HCT116 (cell line): ENCODE data around the gene PLK5. TPM values are rescaled to one million over a fixed set of nuclear protein-coding genes. Genes with fewer than 3 reads are reported as not detected.

Source experiments
- ATAC-seq: fragments of 200-7000 bp; cut with Tn5 transposase; 2 replicates; pipeline ENCODE4 v1.9.1; 2020; ENCODE audit warnings: mild to moderate bottlenecking, moderate library complexity
- BruUV-seq: library from RNA; stranded (reverse); fragments of 400-500 nt; replicated peaks from 2 replicates; lab custom pipeline; 2021; lab: Mats Ljungman, UMichigan
- CTCF ChIA-PET: fragments of 300-600 bp; sonication (Branson Sonifier 250); formaldehyde crosslinking; loops from one replicate; lab custom pipeline; 2021; ENCODE audit warnings: antibody characterized with exemption; lab: Charles Lee
- POLR2A ChIA-PET: fragments of 300-600, 350-600 bp; sonication (Branson Sonifier 250); formaldehyde crosslinking; loops from one replicate; lab custom pipeline; 2021; ENCODE audit warnings: antibody characterized with exemption; lab: Charles Lee
- RAD21 ChIA-PET, 2 experiments: fragments of 300-600 bp; sonication (Branson Sonifier 250); formaldehyde crosslinking; loops; one replicate each; lab custom pipeline; 2023; ENCODE audit warnings: low total read pairs in 2 of 2; ENCODE audit not compliant: uncharacterized antibody in 2 of 2, unreplicated experiment in 2 of 2, low non-redundant PET in 1 of 2; lab: Charles Lee
- DNase-seq: peaks from one replicate; pipeline ENCODE4 v3.0.0-alpha.2; 2010; ENCODE audit warnings: low read depth, low spot score
- H2AFZ ChIP-seq: fragments of 200-600 bp; shearing (Covaris generic), sonication (generic); 2 replicates; pipeline ENCODE4 v1.6.1; 2017; ENCODE audit warnings: low read depth, mixed run types, mixed read lengths, antibody characterized with exemption, low read length; ENCODE audit not compliant: poor library complexity, severe bottlenecking
- H3K27ac ChIP-seq: 2 replicates; pipeline ENCODE4 v1.5.1; 2012; ENCODE audit warnings: low read depth, low read length
- H3K27me3 ChIP-seq: fragments of 200-600 bp; sonication (generic); 2 replicates; pipeline ENCODE4 v1.6.1; 2016; ENCODE audit warnings: mixed run types, low read length, mixed read lengths; ENCODE audit not compliant: insufficient read depth
- H3K36me3 ChIP-seq, 2 experiments: fragments of 200-500 bp in 1 of 2; fragments of 200-600 bp in 1 of 2; sonication (Bioruptor generic) in 1 of 2; sonication (generic) in 1 of 2; 2 replicates each; pipeline versions ENCODE4 v1.5.1 to v1.6.1; 2014 to 2016; ENCODE audit warnings: low read length in 2 of 2, inconsistent platforms in 1 of 2, mixed read lengths in 1 of 2, mixed run types in 1 of 2; ENCODE audit not compliant: insufficient read depth in 2 of 2, control insufficient read depth in 1 of 2
- H3K4me1 ChIP-seq, 2 experiments: fragments of 200-600 bp in 1 of 2; sonication (generic) in 1 of 2; 2 replicates each; pipeline versions ENCODE4 v1.5.1 to v1.6.1; 2012 to 2017; ENCODE audit warnings: low read length in 2 of 2, inconsistent platforms in 1 of 2, mild to moderate bottlenecking in 1 of 2, mixed read lengths in 1 of 2, mixed run types in 1 of 2, moderate library complexity in 1 of 2; ENCODE audit not compliant: insufficient read depth in 2 of 2, control insufficient read depth in 1 of 2
- H3K4me2 ChIP-seq: fragments of 200-600 bp; sonication (generic); 2 replicates; pipeline ENCODE4 v1.6.1; 2017; ENCODE audit warnings: mixed run types, low read length, mixed read lengths
- H3K4me3 ChIP-seq, 2 experiments: fragments of 200-600 bp in 1 of 2; sonication (generic) in 1 of 2; replicated peaks in 1 of 2; 2 replicates each; pipeline ENCODE4 v1.5.1; 2011 to 2016; ENCODE audit warnings: low read length in 2 of 2, control low read depth in 1 of 2, low read depth in 1 of 2, mild to moderate bottlenecking in 1 of 2, mixed read lengths in 1 of 2, mixed run types in 1 of 2
- H3K79me2 ChIP-seq: fragments of 200-600 bp; sonication (generic); 2 replicates; pipeline ENCODE4 v1.6.1; 2017; ENCODE audit warnings: mild to moderate bottlenecking, mixed run types, low read length, moderate library complexity, mixed read lengths; ENCODE audit not compliant: insufficient read depth
- H3K9ac ChIP-seq: fragments of 200-600 bp; sonication (generic); 2 replicates; pipeline ENCODE4 v1.6.1; 2016; ENCODE audit warnings: low read length, mixed read lengths
- H3K9me2 ChIP-seq: fragments of 200-600 bp; sonication (generic), shearing (Covaris generic); 2 replicates; pipeline ENCODE4 v1.6.1; 2017; ENCODE audit warnings: mixed run types, mild to moderate bottlenecking, moderate library complexity; ENCODE audit not compliant: insufficient read depth
- H3K9me3 ChIP-seq, 2 experiments: fragments of 200-500 bp in 1 of 2; fragments of 200-600 bp in 1 of 2; sonication (Bioruptor generic) in 1 of 2; sonication (generic) in 1 of 2; 2 replicates each; pipeline ENCODE4 v1.6.1; 2014 to 2017; ENCODE audit warnings: low read length in 2 of 2, mixed read lengths in 2 of 2, inconsistent platforms in 1 of 2, low read depth in 1 of 2, mild to moderate bottlenecking in 1 of 2, mixed run types in 1 of 2, moderate library complexity in 1 of 2; ENCODE audit not compliant: control insufficient read depth in 1 of 2, insufficient read depth in 1 of 2
- H4K20me1 ChIP-seq: fragments of 200-600 bp; sonication (generic), shearing (Covaris generic); 2 replicates; pipeline ENCODE4 v1.6.1; 2017; ENCODE audit warnings: mixed run types, mild to moderate bottlenecking, moderate library complexity; ENCODE audit not compliant: insufficient read depth
- CBX3 ChIP-seq: IDR thresholded peaks from 2 replicates; pipeline ENCODE4 v1.6.1; 2012; ENCODE audit warnings: low read depth
- CEBPB ChIP-seq: IDR thresholded peaks from 2 replicates; pipeline ENCODE4 v1.6.1; 2012; ENCODE audit warnings: low read depth
- EGR1 ChIP-seq: IDR thresholded peaks from 2 replicates; pipeline ENCODE4 v1.6.1; 2012; ENCODE audit warnings: low read depth
- ELF1 ChIP-seq: IDR thresholded peaks from 2 replicates; pipeline ENCODE4 v1.6.1; 2012; ENCODE audit warnings: low read depth, borderline replicate concordance
- EZH2 ChIP-seq: fragments of 200-600 bp; sonication (generic); IDR thresholded peaks from 2 replicates; pipeline ENCODE4 v1.6.1; 2017; ENCODE audit warnings: antibody characterized with exemption, mixed run types
- EZH2phosphoT487 ChIP-seq: fragments of 200-600 bp; IDR thresholded peaks from 2 replicates; pipeline ENCODE4 v1.6.1; 2018; ENCODE audit warnings: antibody characterized with exemption, borderline replicate concordance
- JUND ChIP-seq: IDR thresholded peaks from 2 replicates; pipeline ENCODE4 v1.6.1; 2012
- POLR2A ChIP-seq: IDR thresholded peaks from 2 replicates; pipeline ENCODE4 v1.7.0; 2011; ENCODE audit warnings: borderline replicate concordance; ENCODE audit not compliant: insufficient read depth, insufficient read length; ENCODE audit errors: extremely low read depth
- POLR2AphosphoS5 ChIP-seq: IDR thresholded peaks from 2 replicates; pipeline ENCODE4 v1.6.1; 2011; ENCODE audit warnings: mild to moderate bottlenecking, low read depth, low read length, moderate library complexity
- RAD21 ChIP-seq: IDR thresholded peaks from 2 replicates; pipeline ENCODE4 v1.6.1; 2012; ENCODE audit warnings: low read depth, mild to moderate bottlenecking
- SP1 ChIP-seq: IDR thresholded peaks from 2 replicates; pipeline ENCODE4 v1.6.1; 2012; ENCODE audit warnings: low read depth
- SRF ChIP-seq: IDR thresholded peaks from 2 replicates; pipeline ENCODE4 v1.6.1; 2012; ENCODE audit warnings: low read depth
- TCF7L2 ChIP-seq: IDR thresholded peaks from 2 replicates; pipeline ENCODE4 v1.7.0; 2011; ENCODE audit warnings: borderline replicate concordance, inconsistent platforms; ENCODE audit not compliant: insufficient read depth, insufficient read length; ENCODE audit errors: extremely low read depth
- YY1 ChIP-seq: IDR thresholded peaks from 2 replicates; pipeline ENCODE4 v1.6.1; 2011; ENCODE audit warnings: low read length, low read depth, moderate library complexity, mild to moderate bottlenecking; ENCODE audit not compliant: insufficient replicate concordance; ENCODE audit errors: extremely low read depth
- ZNF274 ChIP-seq: fragments of 200-500 bp; sonication (Bioruptor generic); IDR thresholded peaks from 2 replicates; pipeline ENCODE4 v1.6.1; 2014; ENCODE audit warnings: mild to moderate bottlenecking, low read depth, low read length, inconsistent platforms
- intact Hi-C: fragments of 100-400 bp; cut with micrococcal nuclease; formaldehyde crosslinking; loops from 2 replicates; pipeline ENCODE4 v1.10.0; 2022
- total RNA-seq: library from RNA; stranded (reverse); gene quantifications from one replicate; pipeline ENCODE4 v1.2.1, GENCODE V29; 2021; ENCODE audit not compliant: unreplicated experiment
- TF ChIP-seq, protein P1 (sequence below): IDR thresholded peaks from 2 replicates; pipeline ENCODE4 v1.6.1; 2012; ENCODE audit warnings: low read depth
- TF ChIP-seq, protein P2 (sequence below), 3 experiments: fragments of 200-600 bp in 1 of 3; sonication (generic) in 1 of 3; IDR thresholded peaks in 2 of 3; conservative IDR thresholded peaks in 1 of 3; 2 replicates each; pipeline ENCODE4 v1.5.1; 2012 to 2017; ENCODE audit warnings: low read depth in 2 of 3, low read length in 2 of 3, antibody characterized with exemption in 1 of 3, borderline replicate concordance in 1 of 3, control low read depth in 1 of 3, mild to moderate bottlenecking in 1 of 3, mixed read lengths in 1 of 3, mixed run types in 1 of 3, moderate library complexity in 1 of 3; ENCODE audit not compliant: insufficient read depth in 1 of 3
- TF ChIP-seq, protein P3 (sequence below): IDR thresholded peaks from 2 replicates; pipeline ENCODE4 v1.6.1; 2011; ENCODE audit warnings: mild to moderate bottlenecking, low read length, moderate library complexity; ENCODE audit not compliant: insufficient replicate concordance; ENCODE audit errors: extremely low read depth
- TF ChIP-seq, protein P4 (sequence below): IDR thresholded peaks from 2 replicates; pipeline ENCODE4 v1.6.1; 2012

The PLK5 gene
- total RNA-seq, 1 experiment from 2014 or later = not detected

DNA sequence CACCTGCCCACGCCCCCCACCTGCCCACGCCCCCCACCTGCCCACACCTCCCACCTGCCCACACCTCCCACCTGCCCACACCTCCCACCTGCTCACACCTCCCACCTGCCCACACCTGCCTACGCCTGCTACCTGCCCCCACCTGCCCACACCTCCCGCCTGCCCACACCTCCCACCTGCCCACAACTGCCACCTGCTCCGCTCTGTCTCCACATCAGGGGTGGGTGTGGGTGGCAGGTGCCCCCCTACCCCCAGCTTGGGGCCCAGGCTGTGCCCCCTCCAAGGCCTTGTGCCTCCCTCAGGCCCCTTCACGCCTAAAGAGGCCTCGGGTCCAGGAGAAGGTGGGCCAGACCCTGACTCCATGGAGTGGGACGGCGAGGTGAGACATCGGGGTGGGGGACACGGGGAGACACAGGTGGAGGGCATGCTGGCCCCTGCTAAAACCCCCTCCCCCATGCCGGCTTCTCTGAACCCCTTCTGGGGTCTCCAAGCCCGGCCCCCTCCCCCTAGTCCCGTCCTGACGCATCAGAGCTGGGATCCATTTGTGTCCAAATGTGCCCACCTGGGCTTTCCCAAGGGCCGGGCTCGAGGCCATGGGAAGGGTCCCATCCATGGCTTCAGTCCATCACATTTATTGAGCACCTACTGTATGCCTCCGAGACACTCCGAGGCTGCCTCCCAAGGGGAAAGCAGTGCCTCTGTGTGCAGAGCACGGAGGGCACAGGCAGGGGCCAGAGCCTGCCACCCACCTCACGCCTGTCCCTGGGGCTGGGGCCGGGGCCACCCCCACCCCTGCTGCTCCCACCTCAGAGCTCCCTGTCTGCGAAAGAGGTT, 4.9 kb downstream of the PLK5 start:
- Histone ChIP-seq H4K20me1 (no peaks in the 10 kb centered on the region), H3K27ac (no peak overlapping the region), H2AFZ (no peak overlapping the region), H3K4me2 (no peak overlapping the region), H3K4me3 (no peak overlapping the region), H3K36me3 (no peaks in the 10 kb centered on the region), H3K9ac (no peak overlapping the region), H3K9me2 (no peaks in the 10 kb centered on the region), H3K79me2 (no peaks in the 10 kb centered on the region)
- CTCF ChIA-PET = no interaction called here
- RAD21 ChIA-PET = no interaction called here
- DNase-seq (no peak), ATAC-seq (no peak)
- BruUV-seq = no TSS peak
- POLR2A ChIA-PET = no interaction called here
- TF ChIP-seq YY1 (no peak), TCF7L2 (no peak), RAD21 (no peak), POLR2AphosphoS5 (no peak), SRF (no peak), CBX3 (no peak), POLR2A (no peak), SP1 (no peak), EZH2 (no peak), ELF1 (no peak), ZNF274 (no peak), CEBPB (no peak), EGR1 (no peak), JUND (no peak), EZH2phosphoT487 (no peak)
- TF ChIP-seq, protein P1, sequence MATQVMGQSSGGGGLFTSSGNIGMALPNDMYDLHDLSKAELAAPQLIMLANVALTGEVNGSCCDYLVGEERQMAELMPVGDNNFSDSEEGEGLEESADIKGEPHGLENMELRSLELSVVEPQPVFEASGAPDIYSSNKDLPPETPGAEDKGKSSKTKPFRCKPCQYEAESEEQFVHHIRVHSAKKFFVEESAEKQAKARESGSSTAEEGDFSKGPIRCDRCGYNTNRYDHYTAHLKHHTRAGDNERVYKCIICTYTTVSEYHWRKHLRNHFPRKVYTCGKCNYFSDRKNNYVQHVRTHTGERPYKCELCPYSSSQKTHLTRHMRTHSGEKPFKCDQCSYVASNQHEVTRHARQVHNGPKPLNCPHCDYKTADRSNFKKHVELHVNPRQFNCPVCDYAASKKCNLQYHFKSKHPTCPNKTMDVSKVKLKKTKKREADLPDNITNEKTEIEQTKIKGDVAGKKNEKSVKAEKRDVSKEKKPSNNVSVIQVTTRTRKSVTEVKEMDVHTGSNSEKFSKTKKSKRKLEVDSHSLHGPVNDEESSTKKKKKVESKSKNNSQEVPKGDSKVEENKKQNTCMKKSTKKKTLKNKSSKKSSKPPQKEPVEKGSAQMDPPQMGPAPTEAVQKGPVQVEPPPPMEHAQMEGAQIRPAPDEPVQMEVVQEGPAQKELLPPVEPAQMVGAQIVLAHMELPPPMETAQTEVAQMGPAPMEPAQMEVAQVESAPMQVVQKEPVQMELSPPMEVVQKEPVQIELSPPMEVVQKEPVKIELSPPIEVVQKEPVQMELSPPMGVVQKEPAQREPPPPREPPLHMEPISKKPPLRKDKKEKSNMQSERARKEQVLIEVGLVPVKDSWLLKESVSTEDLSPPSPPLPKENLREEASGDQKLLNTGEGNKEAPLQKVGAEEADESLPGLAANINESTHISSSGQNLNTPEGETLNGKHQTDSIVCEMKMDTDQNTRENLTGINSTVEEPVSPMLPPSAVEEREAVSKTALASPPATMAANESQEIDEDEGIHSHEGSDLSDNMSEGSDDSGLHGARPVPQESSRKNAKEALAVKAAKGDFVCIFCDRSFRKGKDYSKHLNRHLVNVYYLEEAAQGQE = no peak
- TF ChIP-seq, protein P2, sequence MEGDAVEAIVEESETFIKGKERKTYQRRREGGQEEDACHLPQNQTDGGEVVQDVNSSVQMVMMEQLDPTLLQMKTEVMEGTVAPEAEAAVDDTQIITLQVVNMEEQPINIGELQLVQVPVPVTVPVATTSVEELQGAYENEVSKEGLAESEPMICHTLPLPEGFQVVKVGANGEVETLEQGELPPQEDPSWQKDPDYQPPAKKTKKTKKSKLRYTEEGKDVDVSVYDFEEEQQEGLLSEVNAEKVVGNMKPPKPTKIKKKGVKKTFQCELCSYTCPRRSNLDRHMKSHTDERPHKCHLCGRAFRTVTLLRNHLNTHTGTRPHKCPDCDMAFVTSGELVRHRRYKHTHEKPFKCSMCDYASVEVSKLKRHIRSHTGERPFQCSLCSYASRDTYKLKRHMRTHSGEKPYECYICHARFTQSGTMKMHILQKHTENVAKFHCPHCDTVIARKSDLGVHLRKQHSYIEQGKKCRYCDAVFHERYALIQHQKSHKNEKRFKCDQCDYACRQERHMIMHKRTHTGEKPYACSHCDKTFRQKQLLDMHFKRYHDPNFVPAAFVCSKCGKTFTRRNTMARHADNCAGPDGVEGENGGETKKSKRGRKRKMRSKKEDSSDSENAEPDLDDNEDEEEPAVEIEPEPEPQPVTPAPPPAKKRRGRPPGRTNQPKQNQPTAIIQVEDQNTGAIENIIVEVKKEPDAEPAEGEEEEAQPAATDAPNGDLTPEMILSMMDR (IDR thresholded peaks at IDR 0.05 in 2 of 3, conservative IDR thresholded peaks at IDR 0.05 in 1 of 3; ENCODE audit: borderline replicate concordance in 1 of 3, insufficient read depth in 1 of 3, low read depth in 2 of 3, low read length in 2 of 3) = no peak
- TF ChIP-seq, protein P3, sequence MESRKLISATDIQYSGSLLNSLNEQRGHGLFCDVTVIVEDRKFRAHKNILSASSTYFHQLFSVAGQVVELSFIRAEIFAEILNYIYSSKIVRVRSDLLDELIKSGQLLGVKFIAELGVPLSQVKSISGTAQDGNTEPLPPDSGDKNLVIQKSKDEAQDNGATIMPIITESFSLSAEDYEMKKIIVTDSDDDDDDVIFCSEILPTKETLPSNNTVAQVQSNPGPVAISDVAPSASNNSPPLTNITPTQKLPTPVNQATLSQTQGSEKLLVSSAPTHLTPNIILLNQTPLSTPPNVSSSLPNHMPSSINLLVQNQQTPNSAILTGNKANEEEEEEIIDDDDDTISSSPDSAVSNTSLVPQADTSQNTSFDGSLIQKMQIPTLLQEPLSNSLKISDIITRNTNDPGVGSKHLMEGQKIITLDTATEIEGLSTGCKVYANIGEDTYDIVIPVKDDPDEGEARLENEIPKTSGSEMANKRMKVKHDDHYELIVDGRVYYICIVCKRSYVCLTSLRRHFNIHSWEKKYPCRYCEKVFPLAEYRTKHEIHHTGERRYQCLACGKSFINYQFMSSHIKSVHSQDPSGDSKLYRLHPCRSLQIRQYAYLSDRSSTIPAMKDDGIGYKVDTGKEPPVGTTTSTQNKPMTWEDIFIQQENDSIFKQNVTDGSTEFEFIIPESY = no peak
- TF ChIP-seq, protein P4, sequence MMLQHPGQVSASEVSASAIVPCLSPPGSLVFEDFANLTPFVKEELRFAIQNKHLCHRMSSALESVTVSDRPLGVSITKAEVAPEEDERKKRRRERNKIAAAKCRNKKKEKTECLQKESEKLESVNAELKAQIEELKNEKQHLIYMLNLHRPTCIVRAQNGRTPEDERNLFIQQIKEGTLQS = no peak
- TF ChIP-seq, all 23 proteins: peak for 0
- H3K4me1 ChIP-seq = no peaks in the 10 kb centered on the region
- no peaks in the 10 kb centered on the region for H3K27me3 ChIP-seq
- no peaks in the 10 kb centered on the region for H3K9me3 ChIP-seq
- intact Hi-C loops = no loop called here
